ENCODE measurements around the gene EPDR1. TPM values are rescaled to one million over a fixed set of nuclear protein-coding genes. Genes with fewer than 3 reads are reported as not detected.
"Not testable (repeated sequence)": the region's sequence is repeated elsewhere in the genome, so short reads cannot be mapped to it uniquely, and the experiment has no call there.

The EPDR1 gene
- total RNA-seq, 1 donor from 2014 or later, result 23.2 TPM

- DNase-seq (ENCODE audit: low spot score), result no peak
Measured at GRCh38 chr7:37928878-37929277, 8.4 kb downstream of the EPDR1 start.

- no peak for DNase-seq (ENCODE audit: low spot score)
Measured at GRCh38 chr7:37930226-37930948, 9.9 kb downstream of the EPDR1 start.

- no peak for DNase-seq (ENCODE audit: low spot score)
Measured at GRCh38 chr7:37932543-37932942, 12.1 kb downstream of the EPDR1 start.

- DNase-seq (ENCODE audit: low spot score), result no peak
Measured at GRCh38 chr7:37933018-37933566, 12.7 kb downstream of the EPDR1 start.

GRCh38 chr7:37942934-37943610, 22.6 kb downstream of the EPDR1 start:
- DNase-seq (ENCODE audit: low spot score), result peak; percentile 60

GRCh38 chr7:37943905-37944736, 23.7 kb downstream of the EPDR1 start:
- DNase-seq (ENCODE audit: low spot score), result no peak

- no peak for DNase-seq (ENCODE audit: low spot score)
Measured at GRCh38 chr7:37944737-37945054, 24.3 kb downstream of the EPDR1 start.

- DNase-seq (ENCODE audit: low spot score), result no peak
Measured at GRCh38 chr7:37945336-37945735, 24.9 kb downstream of the EPDR1 start.

- no peak for DNase-seq (ENCODE audit: low spot score)
Measured at GRCh38 chr7:37947138-37947940, 26.9 kb downstream of the EPDR1 start.

- DNase-seq (ENCODE audit: low spot score), result no peak
Measured at GRCh38 chr7:37947941-37948210, 27.4 kb downstream of the EPDR1 start.

- no peak for DNase-seq (ENCODE audit: low spot score)
Measured at GRCh38 chr7:37952240-37952639, 31.8 kb downstream of the EPDR1 start.

GRCh38 chr7:37954217-37954616, 33.8 kb downstream of the EPDR1 start:
- not testable (repeated sequence) for DNase-seq (ENCODE audit: low spot score)

GRCh38 chr7:37956791-37957190, 36.4 kb downstream of the EPDR1 start:
- no peak for DNase-seq (ENCODE audit: low spot score)

- DNase-seq (ENCODE audit: low spot score), result no peak
Measured at GRCh38 chr7:37957221-37957970, 37.0 kb downstream of the EPDR1 start.

GRCh38 chr7:37960483-37960882, 40.0 kb downstream of the EPDR1 start:
- DNase-seq (ENCODE audit: low spot score), result no peak

- DNase-seq (ENCODE audit: low spot score), result no peak
Measured at GRCh38 chr7:37961251-37961650, 40.8 kb downstream of the EPDR1 start.

GRCh38 chr7:37964196-37964595, 43.8 kb downstream of the EPDR1 start:
- no peak for DNase-seq (ENCODE audit: low spot score)

- no peak for DNase-seq (ENCODE audit: low spot score)
Measured at GRCh38 chr7:37970211-37970610, 49.8 kb downstream of the EPDR1 start.

- DNase-seq (ENCODE audit: low spot score), result no peak
Measured at GRCh38 chr7:37971491-37971890, 51.1 kb downstream of the EPDR1 start.

- no peak for DNase-seq (ENCODE audit: low spot score)
Measured at GRCh38 chr7:37973915-37974314, 53.5 kb downstream of the EPDR1 start.

- DNase-seq (ENCODE audit: low spot score), result no peak
Measured at GRCh38 chr7:37974711-37975110, 54.3 kb downstream of the EPDR1 start.

All from mucosa of gallbladder (tissue), 1 donor.